ENCODE measurements around the gene SBF2. TPM values are rescaled to one million over a fixed set of nuclear protein-coding genes. Genes with fewer than 3 reads are reported as not detected.

SBF2 gene
- polyA plus RNA-seq, 1 donor, result 45.4 TPM

GRCh38 chr11:10317776-10318526 is 23.9 kb upstream of the SBF2 start:
- H3K27ac ChIP-seq (ENCODE audit: low read length), result peak overlapping the region; percentile 46
- H3K4me3 ChIP-seq (ENCODE audit: low read length), result no peak overlapping the region
- no peaks in the 10 kb centered on the region for H3K27me3 ChIP-seq (ENCODE audit: control insufficient read depth, insufficient read depth, low read length)
- peak in 1 of 2 donors; percentile 75 for DNase-seq
- H3K9me3 ChIP-seq (ENCODE audit: control insufficient read depth, low read depth, low read length), result no peaks in the 10 kb centered on the region
- H3K4me1 ChIP-seq (ENCODE audit: control insufficient read depth, insufficient read depth, low read length), result peaks cover 23% of the 10 kb centered on the region
- WGBS (ENCODE audit: insufficient coverage, low lambda C conversion rate), result no CpG with 5 or more reads among the region's 5 CpGs
- no peaks in the 10 kb centered on the region for H3K36me3 ChIP-seq (ENCODE audit: control insufficient read depth, insufficient read depth, low read length)

GRCh38 chr11:10317151-10317755 is 23.2 kb upstream of the SBF2 start:
- no peak for DNase-seq
- Histone ChIP-seq H3K9me3 (ENCODE audit: control insufficient read depth, low read depth, low read length) (no peaks in the 10 kb centered on the region), H3K36me3 (ENCODE audit: control insufficient read depth, insufficient read depth, low read length) (no peaks in the 10 kb centered on the region), H3K27me3 (ENCODE audit: control insufficient read depth, insufficient read depth, low read length) (no peaks in the 10 kb centered on the region), H3K27ac (ENCODE audit: low read length) (peak overlapping the region; percentile 46), H3K4me1 (ENCODE audit: control insufficient read depth, insufficient read depth, low read length) (peaks cover 16% of the 10 kb centered on the region), H3K4me3 (ENCODE audit: low read length) (no peak overlapping the region)
- 70% methylated on average over 2 of the region's 4 CpGs for WGBS (ENCODE audit: insufficient coverage, low lambda C conversion rate)

- no peaks in the 10 kb centered on the region for H3K9me3 ChIP-seq (ENCODE audit: control insufficient read depth, low read depth, low read length)
- 100% methylated on average over 3 of the region's 6 CpGs for WGBS (ENCODE audit: insufficient coverage, low lambda C conversion rate)
- peaks cover 16% of the 10 kb centered on the region for H3K4me1 ChIP-seq (ENCODE audit: control insufficient read depth, insufficient read depth, low read length)
- no peaks in the 10 kb centered on the region for H3K36me3 ChIP-seq (ENCODE audit: control insufficient read depth, insufficient read depth, low read length)
- no peak for DNase-seq
- no peak overlapping the region for H3K27ac ChIP-seq (ENCODE audit: low read length)
- no peaks in the 10 kb centered on the region for H3K27me3 ChIP-seq (ENCODE audit: control insufficient read depth, insufficient read depth, low read length)
- no peak overlapping the region for H3K4me3 ChIP-seq (ENCODE audit: low read length)
These were observed 21.1 kb upstream of the SBF2 start for GRCh38 chr11:10315083-10315482.

GRCh38 chr11:10314199-10315072 is 20.4 kb upstream of the SBF2 start:
- no peak for DNase-seq
- whole genome bisulfite sequencing (ENCODE audit: insufficient coverage, low lambda C conversion rate), result 67% methylated on average over 3 of the region's 8 CpGs

GRCh38 chr11:10311802-10312201 is 17.8 kb upstream of the SBF2 start:
- no peaks in the 10 kb centered on the region for H3K36me3 ChIP-seq (ENCODE audit: control insufficient read depth, insufficient read depth, low read length)
- peaks cover 4% of the 10 kb centered on the region for H3K9me3 ChIP-seq (ENCODE audit: control insufficient read depth, low read depth, low read length)
- no peak overlapping the region for H3K4me3 ChIP-seq (ENCODE audit: low read length)
- WGBS (ENCODE audit: insufficient coverage, low lambda C conversion rate), result no CpG with 5 or more reads among the region's 2 CpGs
- no peak overlapping the region for H3K27ac ChIP-seq (ENCODE audit: low read length)
- no peak for DNase-seq
- peaks cover 4% of the 10 kb centered on the region for H3K27me3 ChIP-seq (ENCODE audit: control insufficient read depth, insufficient read depth, low read length)
- H3K4me1 ChIP-seq (ENCODE audit: control insufficient read depth, insufficient read depth, low read length), result peaks cover 8% of the 10 kb centered on the region

More at GRCh38 chr11:10314199-10315072, 20.4 kb upstream of the SBF2 start:
- Histone ChIP-seq H3K27ac (ENCODE audit: low read length) (no peak overlapping the region), H3K36me3 (ENCODE audit: control insufficient read depth, insufficient read depth, low read length) (no peaks in the 10 kb centered on the region), H3K4me3 (ENCODE audit: low read length) (no peak overlapping the region), H3K9me3 (ENCODE audit: control insufficient read depth, low read depth, low read length) (no peaks in the 10 kb centered on the region), H3K4me1 (ENCODE audit: control insufficient read depth, insufficient read depth, low read length) (peaks cover 16% of the 10 kb centered on the region), H3K27me3 (ENCODE audit: control insufficient read depth, insufficient read depth, low read length) (no peaks in the 10 kb centered on the region)

- Histone ChIP-seq H3K27me3 (ENCODE audit: control insufficient read depth, insufficient read depth, low read length) (peaks cover 17% of the 10 kb centered on the region), H3K4me3 (ENCODE audit: low read length) (no peak overlapping the region), H3K27ac (ENCODE audit: low read length) (no peak overlapping the region), H3K4me1 (ENCODE audit: control insufficient read depth, insufficient read depth, low read length) (peaks cover 13% of the 10 kb centered on the region), H3K36me3 (ENCODE audit: control insufficient read depth, insufficient read depth, low read length) (no peaks in the 10 kb centered on the region), H3K9me3 (ENCODE audit: control insufficient read depth, low read depth, low read length) (peaks cover 6% of the 10 kb centered on the region)
- DNase-seq, result no peak
- WGBS (ENCODE audit: insufficient coverage, low lambda C conversion rate), result 100% methylated on average over 1 of the region's 3 CpGs
These were observed 16.4 kb upstream of the SBF2 start for GRCh38 chr11:10310301-10310841.

GRCh38 chr11:10309163-10310093 is 15.4 kb upstream of the SBF2 start:
- Histone ChIP-seq H3K9me3 (ENCODE audit: control insufficient read depth, low read depth, low read length) (peaks cover 6% of the 10 kb centered on the region), H3K4me1 (ENCODE audit: control insufficient read depth, insufficient read depth, low read length) (peaks cover 15% of the 10 kb centered on the region), H3K27ac (ENCODE audit: low read length) (no peak overlapping the region), H3K36me3 (ENCODE audit: control insufficient read depth, insufficient read depth, low read length) (no peaks in the 10 kb centered on the region), H3K4me3 (ENCODE audit: low read length) (no peak overlapping the region), H3K27me3 (ENCODE audit: control insufficient read depth, insufficient read depth, low read length) (peaks cover 17% of the 10 kb centered on the region)
- WGBS (ENCODE audit: insufficient coverage, low lambda C conversion rate), result no CpG with 5 or more reads among the region's 12 CpGs
- DNase-seq, result peak in 1 of 2 donors; percentile 38

GRCh38 chr11:10308201-10308954 is 14.4 kb upstream of the SBF2 start:
- Histone ChIP-seq H3K27ac (ENCODE audit: low read length) (no peak overlapping the region), H3K36me3 (ENCODE audit: control insufficient read depth, insufficient read depth, low read length) (no peaks in the 10 kb centered on the region), H3K4me1 (ENCODE audit: control insufficient read depth, insufficient read depth, low read length) (peaks cover 15% of the 10 kb centered on the region), H3K27me3 (ENCODE audit: control insufficient read depth, insufficient read depth, low read length) (peaks cover 17% of the 10 kb centered on the region), H3K9me3 (ENCODE audit: control insufficient read depth, low read depth, low read length) (peaks cover 6% of the 10 kb centered on the region), H3K4me3 (ENCODE audit: low read length) (peak overlapping the region; percentile 78)
- WGBS (ENCODE audit: insufficient coverage, low lambda C conversion rate), result 8% methylated on average over 4 of the region's 16 CpGs
- no peak for DNase-seq
